Loucy (cell line): ENCODE measurements around the gene SLC38A1.

Experiments used
- EZH2phosphoT487 ChIP-seq: fragments of 200-600 bp; IDR thresholded peaks from 2 replicates; pipeline ENCODE4 v1.6.1; 2018; ENCODE audit warnings: antibody characterized with exemption, mild to moderate bottlenecking, moderate library complexity, borderline replicate concordance
- TF ChIP-seq, protein P1 (sequence below): fragments of 200-600 bp; sonication (generic); conservative IDR thresholded peaks from 2 replicates; pipeline ENCODE4 v1.5.1; 2014; ENCODE audit warnings: mild to moderate bottlenecking, antibody characterized with exemption, low read length

DNA sequence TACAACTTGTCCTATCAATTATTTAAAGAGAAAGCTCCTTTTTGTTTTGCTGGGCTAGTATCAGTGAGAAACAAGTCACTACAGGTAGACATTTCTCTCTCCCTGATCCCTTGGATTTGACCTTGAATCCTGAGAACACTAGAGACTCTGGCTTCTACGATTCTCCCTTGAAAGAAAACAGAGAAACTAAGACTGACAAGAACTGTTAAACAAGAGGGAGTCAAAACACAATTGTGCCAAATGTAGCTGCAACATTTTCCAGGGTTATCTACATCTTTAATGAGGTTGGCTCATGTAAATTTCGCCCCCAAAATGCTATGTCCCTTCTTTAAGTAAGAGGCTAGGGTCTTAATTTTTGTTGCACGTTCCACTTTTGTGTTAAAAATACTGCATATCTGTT, 62.4 kb downstream of the SLC38A1 start:
- TF ChIP-seq, protein P1, sequence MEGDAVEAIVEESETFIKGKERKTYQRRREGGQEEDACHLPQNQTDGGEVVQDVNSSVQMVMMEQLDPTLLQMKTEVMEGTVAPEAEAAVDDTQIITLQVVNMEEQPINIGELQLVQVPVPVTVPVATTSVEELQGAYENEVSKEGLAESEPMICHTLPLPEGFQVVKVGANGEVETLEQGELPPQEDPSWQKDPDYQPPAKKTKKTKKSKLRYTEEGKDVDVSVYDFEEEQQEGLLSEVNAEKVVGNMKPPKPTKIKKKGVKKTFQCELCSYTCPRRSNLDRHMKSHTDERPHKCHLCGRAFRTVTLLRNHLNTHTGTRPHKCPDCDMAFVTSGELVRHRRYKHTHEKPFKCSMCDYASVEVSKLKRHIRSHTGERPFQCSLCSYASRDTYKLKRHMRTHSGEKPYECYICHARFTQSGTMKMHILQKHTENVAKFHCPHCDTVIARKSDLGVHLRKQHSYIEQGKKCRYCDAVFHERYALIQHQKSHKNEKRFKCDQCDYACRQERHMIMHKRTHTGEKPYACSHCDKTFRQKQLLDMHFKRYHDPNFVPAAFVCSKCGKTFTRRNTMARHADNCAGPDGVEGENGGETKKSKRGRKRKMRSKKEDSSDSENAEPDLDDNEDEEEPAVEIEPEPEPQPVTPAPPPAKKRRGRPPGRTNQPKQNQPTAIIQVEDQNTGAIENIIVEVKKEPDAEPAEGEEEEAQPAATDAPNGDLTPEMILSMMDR, result no peak
- no peak for TF ChIP-seq EZH2phosphoT487
